PFSK-1 (cell line): Measurements from ENCODE around the gene PLEKHG3.

ENCODE experiments used
- FOXP2 ChIP-seq: optimal IDR thresholded peaks from 2 replicates; pipeline ENCODE3; 2011; ENCODE audit warnings: borderline replicate concordance, control low read depth, inconsistent platforms; ENCODE audit not compliant: insufficient read depth; ENCODE audit errors: extremely low read length, extremely low read depth
- POLR2AphosphoS5 ChIP-seq: IDR thresholded peaks from 2 replicates; pipeline ENCODE4 v1.6.1; 2012; ENCODE audit warnings: low read depth, mild to moderate bottlenecking, control low read depth, low read length, moderate library complexity
- REST ChIP-seq, 2 experiments: IDR thresholded peaks; 2 replicates each; pipeline versions ENCODE4 v1.6.1 to v1.8.0; 2011 to 2012; ENCODE audit warnings: low read depth in 2 of 2, low read length in 2 of 2, control low read depth in 1 of 2, inconsistent platforms in 1 of 2, mild to moderate bottlenecking in 1 of 2, moderate library complexity in 1 of 2; ENCODE audit not compliant: insufficient read depth in 1 of 2
- SIN3A ChIP-seq: IDR thresholded peaks from 2 replicates; pipeline ENCODE4 v1.6.1; 2012; ENCODE audit warnings: mild to moderate bottlenecking, low read length, moderate library complexity, borderline replicate concordance; ENCODE audit not compliant: insufficient read depth
- TAF1 ChIP-seq: IDR thresholded peaks from 2 replicates; pipeline ENCODE4 v1.6.1; 2012; ENCODE audit warnings: low read length, control low read depth, borderline replicate concordance; ENCODE audit not compliant: insufficient read depth

The PLEKHG3 gene

GRCh38 chr14:64684091-64684490 lies 20.1 kb upstream of the PLEKHG3 start:
- TF ChIP-seq SIN3A (no peak), POLR2AphosphoS5 (no peak), TAF1 (no peak), FOXP2 (no peak), REST (IDR thresholded peaks at IDR 0.05; ENCODE audit: insufficient read depth in 1 of 2, low read depth in 2 of 2, low read length in 2 of 2) (no peak)

GRCh38 chr14:64685371-64686281 lies 18.6 kb upstream of the PLEKHG3 start:
- TF ChIP-seq POLR2AphosphoS5: no peak
- TF ChIP-seq TAF1: no peak
- TF ChIP-seq REST (IDR thresholded peaks at IDR 0.05; ENCODE audit: insufficient read depth in 1 of 2, low read depth in 2 of 2, low read length in 2 of 2): no peak
- TF ChIP-seq SIN3A: no peak
- TF ChIP-seq FOXP2: no peak

- TF ChIP-seq FOXP2 (no peak), SIN3A (no peak), POLR2AphosphoS5 (no peak), TAF1 (no peak), REST (IDR thresholded peaks at IDR 0.05; ENCODE audit: insufficient read depth in 1 of 2, low read depth in 2 of 2, low read length in 2 of 2) (no peak)
Observed at GRCh38 chr14:64686282-64686615, 18.0 kb upstream of the PLEKHG3 start.

- TF ChIP-seq FOXP2 (no peak), REST (IDR thresholded peaks at IDR 0.05; ENCODE audit: insufficient read depth in 1 of 2, low read depth in 2 of 2, low read length in 2 of 2) (no peak), POLR2AphosphoS5 (no peak), SIN3A (no peak), TAF1 (no peak)
Observed at GRCh38 chr14:64688031-64688430, 16.2 kb upstream of the PLEKHG3 start.
